Measurements from ENCODE around the gene GPC4. TPM values are rescaled to one million over a fixed set of nuclear protein-coding genes. Genes with fewer than 3 reads are reported as not detected.
"Not testable (repeated sequence)": the region's sequence is repeated elsewhere in the genome, so short reads cannot be mapped to it uniquely, and the experiment has no call there.

Gene GPC4
- polyA plus RNA-seq, 4 donors: 18.5 to 33.4 (median 24.6) TPM

- DNase-seq (ENCODE audit: low read depth in 4 of 4, low spot score in 3 of 4): no peak
Measured at GRCh38 chrX:133370696-133371275, 44.5 kb downstream of the GPC4 start.

GRCh38 chrX:133369065-133369464 lies 46.2 kb downstream of the GPC4 start:
- DNase-seq (ENCODE audit: low read depth in 4 of 4, low spot score in 3 of 4): no peak

GRCh38 chrX:133366735-133367134 lies 48.6 kb downstream of the GPC4 start:
- DNase-seq (ENCODE audit: low read depth in 4 of 4, low spot score in 3 of 4): no peak

GRCh38 chrX:133365871-133366611 lies 49.2 kb downstream of the GPC4 start:
- no peak for DNase-seq (ENCODE audit: low read depth in 4 of 4, low spot score in 3 of 4)

GRCh38 chrX:133364865-133365264 lies 50.4 kb downstream of the GPC4 start:
- DNase-seq (ENCODE audit: low read depth in 4 of 4, low spot score in 3 of 4): no peak

- no peak for DNase-seq (ENCODE audit: low read depth in 4 of 4, low spot score in 3 of 4)
Measured at GRCh38 chrX:133364196-133364595, 51.1 kb downstream of the GPC4 start.

GRCh38 chrX:133362538-133362937 lies 52.8 kb downstream of the GPC4 start:
- no peak for DNase-seq (ENCODE audit: low read depth in 4 of 4, low spot score in 3 of 4)

- DNase-seq (ENCODE audit: low read depth in 4 of 4, low spot score in 3 of 4): no peak
Measured at GRCh38 chrX:133359466-133359865, 55.8 kb downstream of the GPC4 start.

GRCh38 chrX:133353233-133353632 lies 62.1 kb downstream of the GPC4 start:
- no peak for DNase-seq (ENCODE audit: low read depth in 4 of 4, low spot score in 3 of 4)

GRCh38 chrX:133350751-133351150 lies 64.5 kb downstream of the GPC4 start:
- no peak for DNase-seq (ENCODE audit: low read depth in 4 of 4, low spot score in 3 of 4)

GRCh38 chrX:133346026-133346425 lies 69.3 kb downstream of the GPC4 start:
- no peak for DNase-seq (ENCODE audit: low read depth in 4 of 4, low spot score in 3 of 4)

- no peak for DNase-seq (ENCODE audit: low read depth in 4 of 4, low spot score in 3 of 4)
Measured at GRCh38 chrX:133339566-133339965, 75.7 kb downstream of the GPC4 start.

GRCh38 chrX:133337250-133337649 lies 78.0 kb downstream of the GPC4 start:
- DNase-seq (ENCODE audit: low read depth in 4 of 4, low spot score in 3 of 4): no peak

GRCh38 chrX:133335027-133335426 lies 80.3 kb downstream of the GPC4 start:
- DNase-seq (ENCODE audit: low read depth in 4 of 4, low spot score in 3 of 4): no peak

- no peak for DNase-seq (ENCODE audit: low read depth in 4 of 4, low spot score in 3 of 4)
Measured at GRCh38 chrX:133333154-133333750, 82.0 kb downstream of the GPC4 start.

GRCh38 chrX:133332737-133333136 lies 82.6 kb downstream of the GPC4 start:
- no peak for DNase-seq (ENCODE audit: low read depth in 4 of 4, low spot score in 3 of 4)

- DNase-seq (ENCODE audit: low read depth in 4 of 4, low spot score in 3 of 4): no peak
Measured at GRCh38 chrX:133330956-133331355, 84.3 kb downstream of the GPC4 start.

- no peak for DNase-seq (ENCODE audit: low read depth in 4 of 4, low spot score in 3 of 4)
Measured at GRCh38 chrX:133325422-133325821, 89.9 kb downstream of the GPC4 start.

GRCh38 chrX:133323431-133323830 lies 91.9 kb downstream of the GPC4 start:
- DNase-seq (ENCODE audit: low read depth in 4 of 4, low spot score in 3 of 4): no peak

- not testable (repeated sequence) for DNase-seq (ENCODE audit: low read depth in 4 of 4, low spot score in 3 of 4)
Measured at GRCh38 chrX:133322269-133322668, 93.0 kb downstream of the GPC4 start.

- no peak for DNase-seq (ENCODE audit: low read depth in 4 of 4, low spot score in 3 of 4)
Measured at GRCh38 chrX:133321451-133321850, 93.8 kb downstream of the GPC4 start.

- DNase-seq (ENCODE audit: low read depth in 4 of 4, low spot score in 3 of 4): no peak
Measured at GRCh38 chrX:133314281-133314680, 101.0 kb downstream of the GPC4 start.
